C4-2B (cell line): ENCODE results near the gene SLC22A17.

Source experiments
- CTCF ChIP-seq: fragments of 450-650 bp; conservative IDR thresholded peaks from 2 replicates; pipeline ENCODE4 v1.5.1; 2017; ENCODE audit warnings: mild to moderate bottlenecking
- ZFX ChIP-seq: fragments of 450-650 bp; IDR thresholded peaks from 2 replicates; pipeline ENCODE4 v1.6.1; 2017

- no peak for TF ChIP-seq CTCF
- TF ChIP-seq ZFX, result no peak
These were observed 28.2 kb downstream of the SLC22A17 start for GRCh38 chr14:23324455-23324846.
